ENCODE results near the gene CLDN20.

DNA sequence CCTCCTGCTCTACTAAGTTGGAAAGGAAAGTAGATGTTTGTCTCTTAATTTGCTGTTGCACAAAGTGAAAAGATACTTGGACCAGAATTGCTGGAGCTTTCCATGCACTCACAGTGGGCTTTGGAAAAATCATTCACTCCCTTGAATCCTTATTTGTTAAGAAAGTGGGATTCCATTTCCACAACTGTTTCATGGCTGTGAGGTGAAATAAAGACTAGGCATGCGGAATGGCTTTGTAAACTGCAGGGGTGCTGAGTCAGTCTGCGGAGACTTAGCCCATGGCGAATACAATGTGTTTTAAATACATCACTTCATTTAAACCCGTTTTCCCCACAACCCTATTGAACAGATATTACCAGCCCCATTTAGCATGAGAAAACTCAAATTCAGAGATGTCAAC lies 36.8 kb upstream of the CLDN20 start:
- no peak for TF ChIP-seq POLR2AphosphoS5 (IDR thresholded peaks at IDR 0.05; ENCODE audit: low read depth, low read length)
- TF ChIP-seq, protein P1, sequence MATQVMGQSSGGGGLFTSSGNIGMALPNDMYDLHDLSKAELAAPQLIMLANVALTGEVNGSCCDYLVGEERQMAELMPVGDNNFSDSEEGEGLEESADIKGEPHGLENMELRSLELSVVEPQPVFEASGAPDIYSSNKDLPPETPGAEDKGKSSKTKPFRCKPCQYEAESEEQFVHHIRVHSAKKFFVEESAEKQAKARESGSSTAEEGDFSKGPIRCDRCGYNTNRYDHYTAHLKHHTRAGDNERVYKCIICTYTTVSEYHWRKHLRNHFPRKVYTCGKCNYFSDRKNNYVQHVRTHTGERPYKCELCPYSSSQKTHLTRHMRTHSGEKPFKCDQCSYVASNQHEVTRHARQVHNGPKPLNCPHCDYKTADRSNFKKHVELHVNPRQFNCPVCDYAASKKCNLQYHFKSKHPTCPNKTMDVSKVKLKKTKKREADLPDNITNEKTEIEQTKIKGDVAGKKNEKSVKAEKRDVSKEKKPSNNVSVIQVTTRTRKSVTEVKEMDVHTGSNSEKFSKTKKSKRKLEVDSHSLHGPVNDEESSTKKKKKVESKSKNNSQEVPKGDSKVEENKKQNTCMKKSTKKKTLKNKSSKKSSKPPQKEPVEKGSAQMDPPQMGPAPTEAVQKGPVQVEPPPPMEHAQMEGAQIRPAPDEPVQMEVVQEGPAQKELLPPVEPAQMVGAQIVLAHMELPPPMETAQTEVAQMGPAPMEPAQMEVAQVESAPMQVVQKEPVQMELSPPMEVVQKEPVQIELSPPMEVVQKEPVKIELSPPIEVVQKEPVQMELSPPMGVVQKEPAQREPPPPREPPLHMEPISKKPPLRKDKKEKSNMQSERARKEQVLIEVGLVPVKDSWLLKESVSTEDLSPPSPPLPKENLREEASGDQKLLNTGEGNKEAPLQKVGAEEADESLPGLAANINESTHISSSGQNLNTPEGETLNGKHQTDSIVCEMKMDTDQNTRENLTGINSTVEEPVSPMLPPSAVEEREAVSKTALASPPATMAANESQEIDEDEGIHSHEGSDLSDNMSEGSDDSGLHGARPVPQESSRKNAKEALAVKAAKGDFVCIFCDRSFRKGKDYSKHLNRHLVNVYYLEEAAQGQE (IDR thresholded peaks at IDR 0.05; ENCODE audit: insufficient read depth in 1 of 2, low read depth in 2 of 2, low read length in 1 of 2): no peak
- TF ChIP-seq, protein P2, sequence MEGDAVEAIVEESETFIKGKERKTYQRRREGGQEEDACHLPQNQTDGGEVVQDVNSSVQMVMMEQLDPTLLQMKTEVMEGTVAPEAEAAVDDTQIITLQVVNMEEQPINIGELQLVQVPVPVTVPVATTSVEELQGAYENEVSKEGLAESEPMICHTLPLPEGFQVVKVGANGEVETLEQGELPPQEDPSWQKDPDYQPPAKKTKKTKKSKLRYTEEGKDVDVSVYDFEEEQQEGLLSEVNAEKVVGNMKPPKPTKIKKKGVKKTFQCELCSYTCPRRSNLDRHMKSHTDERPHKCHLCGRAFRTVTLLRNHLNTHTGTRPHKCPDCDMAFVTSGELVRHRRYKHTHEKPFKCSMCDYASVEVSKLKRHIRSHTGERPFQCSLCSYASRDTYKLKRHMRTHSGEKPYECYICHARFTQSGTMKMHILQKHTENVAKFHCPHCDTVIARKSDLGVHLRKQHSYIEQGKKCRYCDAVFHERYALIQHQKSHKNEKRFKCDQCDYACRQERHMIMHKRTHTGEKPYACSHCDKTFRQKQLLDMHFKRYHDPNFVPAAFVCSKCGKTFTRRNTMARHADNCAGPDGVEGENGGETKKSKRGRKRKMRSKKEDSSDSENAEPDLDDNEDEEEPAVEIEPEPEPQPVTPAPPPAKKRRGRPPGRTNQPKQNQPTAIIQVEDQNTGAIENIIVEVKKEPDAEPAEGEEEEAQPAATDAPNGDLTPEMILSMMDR (IDR thresholded peaks at IDR 0.05): no peak

All from Panc1 (cell line).